Measurements from ENCODE around the gene PDE5A.

PDE5A gene

DNA sequence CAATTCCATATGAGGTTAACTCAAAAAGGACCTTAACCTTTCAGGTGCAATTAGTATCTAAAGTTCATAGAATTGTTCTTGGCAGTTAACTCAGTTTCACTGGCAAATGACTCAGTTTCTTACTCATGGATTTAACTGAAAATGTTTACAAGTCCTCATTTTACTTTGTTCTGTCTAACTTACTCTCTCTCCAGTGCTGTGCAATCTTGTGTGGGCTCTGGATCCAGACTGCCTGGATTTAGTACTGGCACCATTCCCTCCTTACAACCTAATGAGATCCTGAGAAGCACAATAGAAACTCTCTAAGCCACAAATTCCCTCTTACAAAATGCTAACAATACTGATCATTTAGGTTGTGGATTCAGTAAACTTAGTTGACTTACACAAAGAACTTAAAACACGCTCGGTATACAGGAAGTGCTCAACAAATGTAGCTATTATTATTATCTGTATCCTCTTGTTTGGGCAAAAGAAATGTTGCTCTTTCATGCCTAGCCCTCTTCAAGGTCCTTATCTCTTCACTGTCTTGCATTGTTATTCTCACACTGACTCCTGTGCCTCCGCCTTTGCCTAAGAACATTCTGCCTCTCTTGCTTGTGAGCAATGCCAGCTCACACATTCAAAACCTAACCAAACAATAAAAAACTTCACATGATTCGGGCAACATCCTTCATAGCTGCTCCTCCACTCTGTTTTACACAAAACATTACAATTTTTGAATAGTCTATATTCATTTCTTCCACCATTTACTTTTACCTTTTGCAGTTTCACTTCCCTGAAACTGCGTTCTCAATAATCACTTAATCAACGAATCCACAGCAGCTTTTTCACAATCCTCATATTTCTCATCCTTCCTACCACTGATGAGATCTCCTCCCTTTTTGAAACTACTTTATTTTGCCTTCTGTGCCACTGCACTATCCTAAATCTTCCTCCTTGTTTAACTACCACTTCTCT is 91.8 kb downstream of the PDE5A start:
- Histone ChIP-seq H3K27ac (ENCODE audit: low read depth, low read length) (no peak overlapping the region), H3K4me1 (ENCODE audit: insufficient read depth, low read length) (no peaks in the 10 kb centered on the region), H3K9me3 (ENCODE audit: low read length) (no peaks in the 10 kb centered on the region), H3K9ac (ENCODE audit: low read length) (no peak overlapping the region), H3K27me3 (ENCODE audit: control insufficient read depth in 1 of 2, insufficient read depth in 2 of 2, low read length in 2 of 2) (no peaks in the 10 kb centered on the region), H3K4me3 (ENCODE audit: low read depth in 1 of 2, low read length in 2 of 2) (no peak overlapping the region), H3K36me3 (ENCODE audit: insufficient read depth, low read length) (peaks cover 27% of the 10 kb centered on the region)

DNA sequence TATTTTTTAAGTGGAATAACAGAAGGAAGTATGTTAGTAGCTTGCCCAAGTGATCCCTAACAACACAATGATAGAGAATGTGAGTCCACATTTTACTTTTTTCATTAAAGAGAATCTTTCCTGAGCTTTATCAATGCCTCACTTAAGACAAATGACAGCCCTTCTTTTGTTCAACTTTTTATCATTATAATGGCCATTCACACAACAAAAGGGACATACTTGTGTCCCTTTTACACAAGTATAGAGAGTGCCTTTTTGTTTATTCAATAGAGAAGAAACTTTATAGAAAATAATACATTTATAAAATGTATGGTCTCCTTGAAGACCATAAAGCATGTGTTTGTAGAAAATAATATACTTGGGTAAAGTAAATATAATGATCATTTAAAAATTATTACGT is 96.3 kb downstream of the PDE5A start:
- H3K9ac ChIP-seq (ENCODE audit: low read length): no peak overlapping the region
- peaks cover 12% of the 10 kb centered on the region for H3K36me3 ChIP-seq (ENCODE audit: insufficient read depth, low read length)
- H3K27ac ChIP-seq (ENCODE audit: low read depth, low read length): no peak overlapping the region
- H3K9me3 ChIP-seq (ENCODE audit: low read length): no peaks in the 10 kb centered on the region
- peaks cover 1% of the 10 kb centered on the region for H3K4me1 ChIP-seq (ENCODE audit: insufficient read depth, low read length)
- no peaks in the 10 kb centered on the region for H3K27me3 ChIP-seq (ENCODE audit: control insufficient read depth in 1 of 2, insufficient read depth in 2 of 2, low read length in 2 of 2)
- H3K4me3 ChIP-seq (ENCODE audit: low read depth in 1 of 2, low read length in 2 of 2): no peak overlapping the region

DNA sequence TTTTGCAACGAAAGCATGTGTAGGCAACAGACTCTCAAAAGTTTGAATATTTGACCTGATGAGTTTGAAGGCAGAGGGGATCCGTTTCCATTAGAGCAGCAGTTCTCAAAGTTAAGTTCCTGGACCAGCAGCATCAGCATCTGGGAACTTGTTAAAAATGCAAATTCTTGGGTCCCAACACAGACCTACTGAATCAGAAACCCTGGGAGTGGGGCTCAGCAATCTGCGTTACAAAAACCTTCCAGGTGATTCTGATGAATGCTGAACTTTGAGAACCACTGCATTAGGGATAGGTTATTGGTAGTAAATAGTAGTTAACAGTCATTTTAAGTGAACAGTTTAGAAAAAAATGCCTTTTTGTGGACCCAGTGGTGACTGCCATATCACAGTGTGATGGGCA is 98.8 kb downstream of the PDE5A start:
- Histone ChIP-seq H3K9me3 (ENCODE audit: low read length) (no peaks in the 10 kb centered on the region), H3K4me1 (ENCODE audit: insufficient read depth, low read length) (peaks cover 25% of the 10 kb centered on the region), H3K4me3 (ENCODE audit: low read depth in 1 of 2, low read length in 2 of 2) (no peak overlapping the region), H3K27ac (ENCODE audit: low read depth, low read length) (no peak overlapping the region), H3K27me3 (ENCODE audit: control insufficient read depth in 1 of 2, insufficient read depth in 2 of 2, low read length in 2 of 2) (no peaks in the 10 kb centered on the region), H3K36me3 (ENCODE audit: insufficient read depth, low read length) (peaks cover 20% of the 10 kb centered on the region), H3K9ac (ENCODE audit: low read length) (no peak overlapping the region)

DNA sequence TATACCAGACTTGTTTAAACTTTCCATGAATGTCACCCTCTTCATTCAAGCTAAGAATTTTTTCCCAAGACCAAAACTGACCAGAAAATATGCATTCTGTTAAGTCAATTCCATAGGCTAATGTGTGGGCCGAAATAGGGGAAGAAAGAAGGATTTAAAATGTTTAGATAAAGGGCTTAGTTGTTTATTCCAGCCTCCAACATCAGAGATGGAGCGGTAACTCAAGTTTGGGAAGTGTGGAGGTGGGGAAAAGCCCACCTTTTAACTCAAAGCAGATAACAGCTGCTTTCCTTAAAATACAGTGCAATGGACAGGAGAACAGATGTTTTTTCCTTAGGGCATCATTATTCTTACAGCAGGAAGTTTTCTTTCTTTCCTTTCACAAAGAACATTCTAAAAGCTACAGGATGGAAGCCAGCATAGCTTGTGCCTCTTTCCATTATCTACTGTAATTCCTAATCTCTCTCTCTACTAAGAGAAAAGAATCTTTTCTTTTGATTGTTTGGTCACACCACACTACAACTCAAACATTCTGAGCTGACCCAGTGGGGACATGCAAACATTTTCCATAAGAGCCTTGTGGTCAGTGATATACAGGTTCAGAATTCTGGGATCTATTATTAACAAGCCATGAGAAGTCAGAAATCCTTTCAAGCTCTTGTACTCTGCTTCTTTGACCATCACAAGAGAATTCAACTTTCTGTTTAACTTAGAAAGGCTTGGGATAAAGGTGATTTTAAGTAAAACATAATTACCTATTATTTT is 101.6 kb downstream of the PDE5A start:
- Histone ChIP-seq H3K9me3 (ENCODE audit: low read length) (no peaks in the 10 kb centered on the region), H3K27me3 (ENCODE audit: control insufficient read depth in 1 of 2, insufficient read depth in 2 of 2, low read length in 2 of 2) (no peaks in the 10 kb centered on the region), H3K9ac (ENCODE audit: low read length) (no peak overlapping the region), H3K36me3 (ENCODE audit: insufficient read depth, low read length) (peaks cover 13% of the 10 kb centered on the region), H3K27ac (ENCODE audit: low read depth, low read length) (no peak overlapping the region), H3K4me3 (ENCODE audit: low read depth in 1 of 2, low read length in 2 of 2) (no peak overlapping the region), H3K4me1 (ENCODE audit: insufficient read depth, low read length) (peaks cover 25% of the 10 kb centered on the region)

DNA sequence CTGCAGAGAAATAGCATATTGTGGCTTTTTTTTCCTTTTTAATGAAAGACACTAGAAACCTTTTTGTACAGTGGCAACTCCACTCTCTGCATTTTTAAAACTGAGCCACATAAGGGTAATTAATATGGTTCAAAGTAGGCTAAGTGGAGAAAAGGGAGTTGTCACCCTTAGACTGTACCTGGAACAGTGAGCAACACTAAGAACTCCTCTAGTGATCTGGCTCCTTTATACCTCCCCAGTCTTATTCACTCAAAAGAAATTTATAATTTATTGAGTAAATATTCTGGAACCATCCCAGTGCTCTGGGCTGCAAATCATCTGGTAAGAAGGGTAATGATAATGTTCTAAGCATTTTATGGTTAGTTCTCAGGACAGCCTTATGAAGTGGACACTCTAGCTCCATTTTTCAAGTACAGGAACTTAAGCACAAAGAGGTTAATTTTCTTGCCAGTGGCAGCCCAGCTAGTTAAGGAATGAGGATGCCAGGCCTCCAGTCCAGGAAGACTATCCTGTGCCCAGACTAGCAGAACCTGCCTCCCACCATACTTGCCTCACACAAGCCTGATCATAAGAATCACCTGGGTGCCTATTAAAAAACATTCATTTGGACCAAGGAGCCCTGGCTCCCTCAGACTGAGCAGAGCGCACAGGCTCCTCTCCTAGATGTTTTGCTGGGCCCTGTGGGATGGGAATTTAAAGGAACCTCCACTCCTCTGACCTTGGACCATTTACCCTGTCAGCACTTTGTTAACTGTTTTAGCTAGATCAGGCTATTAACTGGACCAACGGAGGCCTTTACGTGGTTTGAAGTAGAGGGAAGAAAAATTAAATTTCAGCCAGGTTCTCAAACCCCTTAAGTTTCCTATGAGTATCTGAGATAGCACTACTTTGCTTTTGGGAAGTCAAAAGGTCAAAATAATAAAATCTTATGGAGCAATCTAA is 102.6 kb downstream of the PDE5A start:
- H3K4me1 ChIP-seq (ENCODE audit: insufficient read depth, low read length): peaks cover 25% of the 10 kb centered on the region
- H3K9me3 ChIP-seq (ENCODE audit: low read length): no peaks in the 10 kb centered on the region
- peaks cover 11% of the 10 kb centered on the region for H3K36me3 ChIP-seq (ENCODE audit: insufficient read depth, low read length)
- peak overlapping the region; percentile 4 for H3K27ac ChIP-seq (ENCODE audit: low read depth, low read length)
- no peak overlapping the region for H3K9ac ChIP-seq (ENCODE audit: low read length)
- no peak overlapping the region for H3K4me3 ChIP-seq (ENCODE audit: low read depth in 1 of 2, low read length in 2 of 2)
- H3K27me3 ChIP-seq (ENCODE audit: control insufficient read depth in 1 of 2, insufficient read depth in 2 of 2, low read length in 2 of 2): no peaks in the 10 kb centered on the region

DNA sequence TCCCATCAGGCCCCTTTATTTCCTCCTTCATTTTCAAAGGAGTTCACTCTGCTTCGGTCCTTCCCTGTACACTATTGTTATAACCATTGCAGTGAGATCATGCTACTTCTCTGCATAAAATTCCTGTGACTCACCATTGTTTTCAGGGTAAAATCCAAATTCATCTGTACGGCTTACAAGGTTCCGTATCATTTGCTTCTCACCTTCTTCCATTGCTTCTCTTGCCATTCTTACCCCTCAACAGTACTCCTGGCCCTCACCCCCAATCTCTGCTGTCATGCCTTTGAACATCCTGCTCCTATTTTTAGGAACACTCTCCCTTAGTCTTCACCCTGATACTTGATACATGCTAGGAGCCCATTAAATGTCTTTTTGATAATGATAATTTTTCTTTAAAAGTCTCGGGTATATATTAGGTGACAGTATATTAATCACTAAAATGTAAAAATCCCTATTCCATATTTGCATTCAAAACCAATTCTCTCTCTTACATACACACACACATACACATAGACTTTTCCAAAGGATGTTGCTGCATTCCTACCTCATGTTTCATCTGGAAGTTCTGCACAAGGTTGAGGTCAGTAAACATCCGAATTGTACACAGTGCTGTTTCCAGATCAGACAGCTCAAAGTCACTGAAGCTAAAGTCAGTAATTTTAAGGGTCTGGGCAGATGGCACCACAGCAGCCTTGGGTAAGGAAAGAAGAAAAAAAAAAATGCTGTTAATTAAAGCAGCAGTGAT is 103.4 kb downstream of the PDE5A start:
- H3K4me3 ChIP-seq (ENCODE audit: low read depth in 1 of 2, low read length in 2 of 2): no peak overlapping the region
- peaks cover 25% of the 10 kb centered on the region for H3K4me1 ChIP-seq (ENCODE audit: insufficient read depth, low read length)
- H3K36me3 ChIP-seq (ENCODE audit: insufficient read depth, low read length): peaks cover 19% of the 10 kb centered on the region
- no peak overlapping the region for H3K9ac ChIP-seq (ENCODE audit: low read length)
- peak overlapping the region; percentile 27 for H3K27ac ChIP-seq (ENCODE audit: low read depth, low read length)
- no peaks in the 10 kb centered on the region for H3K27me3 ChIP-seq (ENCODE audit: control insufficient read depth in 1 of 2, insufficient read depth in 2 of 2, low read length in 2 of 2)
- H3K9me3 ChIP-seq (ENCODE audit: low read length): no peaks in the 10 kb centered on the region

DNA sequence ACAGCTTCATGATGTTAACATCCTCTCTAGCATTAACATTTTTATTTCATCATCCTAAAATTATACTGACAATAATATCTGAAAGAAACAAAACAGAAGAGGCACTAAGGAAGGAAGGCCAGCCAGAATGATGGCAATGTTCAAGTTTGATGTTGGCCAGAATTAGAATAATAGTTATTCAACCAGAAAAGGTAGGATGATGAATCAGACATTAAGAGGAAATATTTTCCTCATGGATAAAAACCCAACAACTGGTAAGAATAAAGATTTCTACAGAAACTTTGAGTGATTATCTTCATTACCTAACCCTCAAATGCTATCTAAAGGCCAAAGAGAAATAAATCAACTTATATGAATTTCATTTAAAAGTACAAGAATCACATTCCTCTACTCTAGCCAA is 105.2 kb downstream of the PDE5A start:
- Histone ChIP-seq H3K27ac (ENCODE audit: low read depth, low read length) (peak overlapping the region; percentile 19), H3K4me3 (ENCODE audit: low read depth in 1 of 2, low read length in 2 of 2) (no peak overlapping the region), H3K9me3 (ENCODE audit: low read length) (no peaks in the 10 kb centered on the region), H3K9ac (ENCODE audit: low read length) (no peak overlapping the region), H3K27me3 (ENCODE audit: control insufficient read depth in 1 of 2, insufficient read depth in 2 of 2, low read length in 2 of 2) (no peaks in the 10 kb centered on the region), H3K4me1 (ENCODE audit: insufficient read depth, low read length) (peaks cover 25% of the 10 kb centered on the region), H3K36me3 (ENCODE audit: insufficient read depth, low read length) (peaks cover 31% of the 10 kb centered on the region)

DNA sequence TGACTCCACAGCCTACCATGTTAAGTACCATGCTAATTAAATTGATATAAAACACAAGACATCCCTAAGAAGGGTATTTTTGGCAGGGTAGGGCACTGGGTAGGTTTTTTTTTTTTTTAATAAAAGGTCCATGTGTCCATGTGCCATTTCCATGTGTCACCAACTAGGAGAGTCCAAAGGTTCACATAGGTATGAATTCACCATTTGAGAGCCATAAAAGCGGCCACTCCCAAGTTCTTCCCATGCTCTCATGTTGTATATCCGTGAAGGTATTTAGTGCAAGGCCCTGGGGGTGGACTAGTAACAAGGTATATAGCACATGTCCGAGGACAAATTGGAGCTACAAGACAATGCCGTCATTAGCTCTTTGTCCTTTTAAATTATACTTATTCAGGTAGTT is 107.3 kb downstream of the PDE5A start:
- no peak overlapping the region for H3K9ac ChIP-seq (ENCODE audit: low read length)
- no peak overlapping the region for H3K27ac ChIP-seq (ENCODE audit: low read depth, low read length)
- H3K9me3 ChIP-seq (ENCODE audit: low read length): no peaks in the 10 kb centered on the region
- H3K36me3 ChIP-seq (ENCODE audit: insufficient read depth, low read length): peaks cover 44% of the 10 kb centered on the region
- peaks cover 18% of the 10 kb centered on the region for H3K4me1 ChIP-seq (ENCODE audit: insufficient read depth, low read length)
- H3K4me3 ChIP-seq (ENCODE audit: low read depth in 1 of 2, low read length in 2 of 2): no peak overlapping the region
- no peaks in the 10 kb centered on the region for H3K27me3 ChIP-seq (ENCODE audit: control insufficient read depth in 1 of 2, insufficient read depth in 2 of 2, low read length in 2 of 2)

DNA sequence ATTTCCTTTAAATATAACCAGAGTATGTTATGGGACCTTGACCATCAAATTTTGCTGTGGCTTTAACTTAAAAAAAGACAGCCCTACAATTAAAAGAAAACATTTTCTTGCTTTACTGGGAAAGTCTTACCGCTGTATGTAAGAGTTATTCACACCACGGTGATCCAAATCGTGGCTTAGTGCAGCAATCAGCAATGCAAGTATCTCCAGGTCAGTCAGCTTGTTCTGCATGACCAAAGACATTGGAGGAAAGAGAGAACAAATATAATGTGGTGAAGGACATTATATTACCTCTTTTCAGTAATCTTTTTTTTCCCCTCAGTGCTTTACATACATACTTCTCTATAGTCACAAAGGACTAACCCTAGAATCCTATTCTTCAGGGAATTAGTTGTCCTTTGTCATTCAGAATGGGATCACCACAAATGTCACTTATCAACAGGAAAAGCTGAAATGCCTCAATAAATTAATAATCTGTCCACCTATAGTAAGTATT is 109.6 kb downstream of the PDE5A start:
- H3K9me3 ChIP-seq (ENCODE audit: low read length): no peaks in the 10 kb centered on the region
- H3K27ac ChIP-seq (ENCODE audit: low read depth, low read length): no peak overlapping the region
- H3K36me3 ChIP-seq (ENCODE audit: insufficient read depth, low read length): peaks cover 47% of the 10 kb centered on the region

DNA sequence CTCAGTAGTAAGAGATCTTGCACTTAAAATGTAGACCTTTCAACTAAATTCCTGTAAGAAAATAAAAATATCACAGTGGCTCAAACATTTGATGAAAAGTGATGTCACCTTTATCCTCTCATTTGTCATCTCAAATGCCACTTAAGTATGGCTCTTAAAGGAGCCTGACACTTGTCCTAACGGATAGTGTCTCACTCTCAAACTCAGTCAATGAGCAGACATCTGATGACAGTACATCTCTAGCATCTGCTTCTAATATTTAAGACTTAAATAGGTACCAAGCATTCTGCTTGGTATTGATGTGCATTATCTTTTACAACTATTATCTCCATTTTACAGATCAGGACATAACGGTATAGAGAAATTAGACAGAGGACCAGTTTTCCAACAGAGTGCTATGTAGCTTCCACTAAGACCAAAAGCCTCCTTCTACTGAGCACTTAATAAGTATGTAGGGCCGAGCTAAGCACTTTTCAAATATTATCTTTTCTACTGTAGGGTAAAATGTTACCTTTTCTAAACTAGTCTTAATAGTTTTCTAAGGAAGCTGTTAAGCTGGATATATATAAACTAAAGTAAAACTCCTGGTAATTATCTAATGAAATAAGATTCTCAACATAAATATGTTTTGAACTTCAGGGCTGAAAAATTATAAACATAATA is 110.2 kb downstream of the PDE5A start:
- Histone ChIP-seq H3K27me3 (ENCODE audit: control insufficient read depth in 1 of 2, insufficient read depth in 2 of 2, low read length in 2 of 2) (no peaks in the 10 kb centered on the region), H3K36me3 (ENCODE audit: insufficient read depth, low read length) (peaks cover 47% of the 10 kb centered on the region), H3K9ac (ENCODE audit: low read length) (no peak overlapping the region), H3K4me1 (ENCODE audit: insufficient read depth, low read length) (peaks cover 22% of the 10 kb centered on the region), H3K27ac (ENCODE audit: low read depth, low read length) (no peak overlapping the region), H3K9me3 (ENCODE audit: low read length) (no peaks in the 10 kb centered on the region), H3K4me3 (ENCODE audit: low read depth in 1 of 2, low read length in 2 of 2) (no peak overlapping the region)

More for the DNA sequence above, 109.6 kb downstream of the PDE5A start:
- no peaks in the 10 kb centered on the region for H3K27me3 ChIP-seq (ENCODE audit: control insufficient read depth in 1 of 2, insufficient read depth in 2 of 2, low read length in 2 of 2)
- peaks cover 16% of the 10 kb centered on the region for H3K4me1 ChIP-seq (ENCODE audit: insufficient read depth, low read length)
- no peak overlapping the region for H3K9ac ChIP-seq (ENCODE audit: low read length)
- H3K4me3 ChIP-seq (ENCODE audit: low read depth in 1 of 2, low read length in 2 of 2): no peak overlapping the region

Measured in muscle layer of colon (tissue), 2 donors.